DMS 273 (cell line): ENCODE measurements around the gene SPINT3.
A peak's percentile ranks its signal among the peaks of the same experiment; 100 is the strongest.
"Not testable (repeated sequence)": the region's sequence is repeated elsewhere in the genome, so short reads cannot be mapped to it uniquely, and the experiment has no call there.

Experiments
- DNase-seq: peaks from one replicate; lab custom pipeline; 2025; ENCODE audit not compliant: unreplicated experiment; lab: John Stamatoyannopoulos, UW

SPINT3 gene

DNA sequence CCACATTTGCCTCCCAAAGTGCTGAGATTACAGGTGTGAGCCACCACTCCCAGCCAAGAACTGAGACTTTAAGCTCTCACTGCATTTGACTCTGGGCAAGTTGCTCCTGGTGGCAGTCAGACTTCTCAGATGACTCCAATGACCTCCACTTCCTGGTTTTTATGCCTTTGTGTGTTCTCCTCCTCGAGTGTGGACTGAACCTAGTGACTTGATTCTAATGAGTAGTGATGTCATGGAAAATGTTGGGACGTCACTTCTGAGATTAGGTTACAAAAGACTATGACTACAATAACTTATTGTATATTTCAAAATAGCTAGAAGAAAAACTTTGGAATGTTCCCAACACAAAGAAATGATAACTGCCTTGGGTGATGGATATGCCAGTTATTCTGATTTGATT is 12.0 kb downstream of the SPINT3 start:
- DNase-seq: no peak

DNA sequence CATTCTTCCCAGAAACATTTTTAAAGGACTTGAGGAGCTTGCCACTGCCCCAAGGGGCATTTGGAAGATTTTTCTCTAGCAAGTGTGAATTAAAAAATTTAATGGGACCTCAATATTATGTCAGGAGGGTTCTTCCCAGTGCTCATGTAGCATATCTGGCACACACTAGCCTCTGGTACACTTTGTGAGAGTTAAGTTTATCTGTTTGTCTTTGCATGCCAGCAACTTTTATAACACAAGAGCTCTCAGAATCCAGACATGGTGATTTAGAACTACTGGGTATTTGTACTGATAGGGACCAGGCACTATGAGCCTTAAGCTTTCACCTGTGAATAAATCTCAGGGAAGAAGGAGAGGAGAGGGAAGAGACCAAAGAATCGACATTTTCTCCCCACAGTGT is 12.9 kb downstream of the SPINT3 start:
- no peak for DNase-seq

DNA sequence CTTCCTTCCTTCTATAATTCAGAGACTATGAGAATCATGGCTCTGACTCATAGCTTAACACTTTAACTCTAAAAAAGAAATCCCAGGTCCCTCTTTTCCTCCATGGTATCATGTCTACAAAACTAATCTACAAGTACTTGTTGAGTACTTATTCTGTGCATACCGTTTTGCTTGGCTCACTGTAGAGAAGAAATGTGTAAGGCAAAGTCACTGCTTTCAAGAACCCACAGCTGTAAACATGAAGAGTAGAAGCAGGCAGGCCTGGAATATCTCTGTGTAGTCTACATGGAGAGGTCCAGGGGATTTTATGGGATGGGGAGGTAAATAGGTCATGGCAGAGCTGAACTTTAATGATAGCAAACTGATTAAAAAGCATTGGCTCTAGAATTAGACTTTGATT is 13.8 kb downstream of the SPINT3 start:
- DNase-seq: no peak

DNA sequence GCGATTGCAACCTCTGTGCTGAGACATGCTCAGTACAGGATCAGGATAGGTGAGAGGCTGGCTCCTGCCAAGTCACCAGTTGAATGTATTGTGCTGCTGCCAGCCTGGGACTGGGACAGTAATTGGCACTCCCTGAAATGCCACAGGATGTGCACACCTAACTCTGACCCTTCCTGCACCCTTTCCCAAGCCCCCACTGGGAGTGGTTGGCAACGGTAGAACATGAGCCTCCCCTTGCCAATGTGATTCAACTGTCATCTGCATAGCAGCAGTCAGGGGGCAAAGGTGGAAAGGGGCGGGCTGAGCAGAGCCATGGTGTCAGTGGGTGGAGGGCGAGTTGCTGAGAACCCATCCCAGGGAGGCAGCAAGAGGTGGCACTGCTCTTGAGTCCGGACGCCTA is 15.4 kb downstream of the SPINT3 start:
- DNase-seq: no peak

DNA sequence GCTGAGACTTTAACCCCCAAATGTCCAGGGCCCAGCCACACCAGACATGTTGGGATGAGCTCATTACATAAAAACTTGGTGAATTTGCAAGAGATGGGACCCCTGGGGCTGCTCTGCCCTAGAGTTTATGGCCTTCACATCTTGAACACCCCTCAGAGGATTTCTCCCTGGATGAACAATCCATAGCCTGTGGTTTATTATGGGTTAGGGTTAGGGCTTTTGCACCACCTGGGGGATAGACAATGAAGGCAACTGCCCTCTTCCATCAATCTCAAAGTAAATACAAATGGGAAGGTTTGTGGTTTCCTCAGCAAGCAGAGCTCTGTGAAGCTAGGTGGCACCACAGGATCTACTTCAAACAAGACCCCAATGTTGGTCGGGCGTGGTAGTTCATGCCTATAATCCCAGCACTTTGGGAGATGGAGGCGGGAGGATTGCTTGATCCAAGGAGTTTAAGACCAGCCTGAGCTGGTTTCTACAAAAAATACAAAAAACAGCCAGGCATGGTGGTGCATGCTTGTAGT is 17.4 kb downstream of the SPINT3 start:
- no peak for DNase-seq

DNA sequence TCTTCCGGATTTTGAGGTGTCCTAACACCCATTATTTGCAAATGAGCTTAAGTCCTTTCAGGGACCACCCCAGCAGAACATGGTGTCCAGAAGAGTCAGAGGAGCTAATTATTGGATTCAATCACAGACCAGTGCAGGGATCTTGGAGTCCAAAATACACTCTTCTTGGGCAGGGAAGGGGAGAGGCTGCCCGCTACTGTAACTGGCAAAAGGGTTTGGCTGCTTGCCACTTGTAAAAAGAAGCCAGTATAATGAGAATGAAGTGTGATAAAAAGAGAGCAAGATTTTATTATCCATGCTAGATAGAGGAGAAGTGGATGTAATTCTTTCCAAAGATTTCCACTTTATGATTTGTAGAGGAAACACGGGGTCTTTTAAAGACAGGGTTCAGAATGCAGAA is 19.3 kb downstream of the SPINT3 start:
- DNase-seq: no peak

DNA sequence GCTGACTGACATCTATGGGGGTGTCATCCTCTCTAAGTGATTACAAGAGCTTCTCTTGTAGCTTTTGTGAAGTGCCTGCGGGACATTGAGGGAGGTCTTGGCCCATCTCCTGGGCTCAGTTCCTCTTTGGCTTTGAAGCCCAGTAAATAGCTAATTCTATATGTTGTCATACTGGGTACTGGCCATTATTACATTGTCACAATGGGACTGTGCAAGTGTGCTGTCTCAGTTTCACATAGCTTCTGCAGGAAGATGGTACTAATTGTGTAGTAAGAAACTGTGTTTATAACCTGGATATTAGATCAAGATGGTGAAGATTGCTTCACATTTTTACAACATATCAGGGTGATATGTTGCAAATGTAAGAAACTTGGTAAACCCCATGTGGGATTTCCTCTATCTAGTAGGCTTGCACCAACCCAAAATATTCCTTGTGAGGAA is 19.9 kb downstream of the SPINT3 start:
- no peak for DNase-seq

DNA sequence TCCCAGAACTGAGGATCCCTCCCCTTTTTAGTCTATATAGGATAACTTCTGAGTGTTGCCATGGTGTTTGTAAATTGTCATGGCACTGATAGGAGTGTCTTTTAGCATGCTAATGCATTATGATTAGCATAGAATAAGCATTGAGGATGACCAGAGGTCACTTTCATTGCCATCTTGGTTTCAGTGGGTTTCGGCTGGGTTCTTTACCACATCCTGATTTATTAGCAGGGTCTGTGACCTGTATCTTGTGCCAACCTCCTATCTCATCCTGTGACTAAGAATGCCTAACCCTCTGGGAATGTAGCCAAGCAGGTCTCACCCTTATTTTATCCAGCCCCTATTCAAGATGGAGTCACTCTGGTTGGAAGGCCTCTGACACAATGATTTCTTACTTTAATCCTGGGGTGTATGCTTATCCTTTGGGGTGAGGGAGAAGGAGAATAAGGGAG is 26.3 kb downstream of the SPINT3 start:
- DNase-seq: no peak

DNA sequence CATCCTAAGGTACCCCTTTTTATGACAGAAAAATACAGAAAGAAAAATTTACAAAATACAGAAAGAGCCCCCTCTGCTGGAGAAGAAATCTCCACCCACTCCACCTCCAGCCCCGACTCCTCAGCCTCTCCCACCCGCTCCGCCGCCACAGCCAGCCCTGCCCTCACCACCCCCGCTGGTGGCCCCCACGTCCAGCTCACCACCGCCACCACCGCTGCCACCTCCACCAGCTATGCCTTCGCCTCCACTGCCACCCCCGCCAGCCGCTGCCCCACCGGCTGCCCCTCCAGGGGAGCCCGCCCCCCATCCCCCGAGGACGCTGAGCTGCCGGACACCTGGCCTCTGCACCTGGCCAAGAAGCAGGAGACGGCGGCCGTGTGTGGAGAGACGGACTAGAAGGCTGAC is 28.2 kb downstream of the SPINT3 start:
- DNase-seq: peak; percentile 24

DNA sequence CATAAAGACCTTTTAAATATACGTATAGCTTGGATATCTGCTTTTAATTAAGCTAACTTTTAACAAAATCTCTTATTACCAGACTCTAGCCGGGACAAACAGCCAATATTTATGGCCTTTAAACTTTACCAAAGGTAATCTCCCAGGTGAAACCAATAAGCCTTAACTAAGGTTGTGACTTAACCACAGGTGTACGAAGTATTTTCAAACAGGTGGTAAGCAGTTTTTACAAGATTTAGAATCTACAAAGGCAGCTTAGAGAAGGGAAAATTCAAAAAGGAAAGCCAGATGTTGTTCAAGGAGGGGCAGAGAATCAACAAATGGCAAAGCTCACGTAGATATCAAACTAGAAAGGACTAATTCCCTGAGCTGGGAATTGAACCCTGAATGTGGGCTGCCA is 30.0 kb downstream of the SPINT3 start:
- DNase-seq: no peak

DNA sequence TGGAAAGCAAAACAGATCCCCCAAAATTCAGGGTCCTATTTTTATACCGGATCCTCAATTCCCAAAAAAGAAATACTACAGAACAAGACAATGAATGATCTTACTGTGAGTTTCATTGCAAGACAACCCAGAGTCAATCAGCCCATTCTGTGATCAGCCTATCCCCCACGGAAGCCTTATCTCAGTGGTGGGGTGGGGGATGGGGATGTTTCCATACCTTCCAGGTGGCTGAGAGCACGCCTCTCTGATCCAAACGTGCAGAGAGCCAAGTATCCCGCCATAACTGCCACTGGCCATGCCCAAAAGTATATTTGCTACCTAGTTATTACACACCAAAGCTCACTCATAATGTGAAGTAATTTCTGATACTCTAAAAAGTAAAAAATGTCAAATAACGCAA is 30.7 kb downstream of the SPINT3 start:
- no peak for DNase-seq

DNA sequence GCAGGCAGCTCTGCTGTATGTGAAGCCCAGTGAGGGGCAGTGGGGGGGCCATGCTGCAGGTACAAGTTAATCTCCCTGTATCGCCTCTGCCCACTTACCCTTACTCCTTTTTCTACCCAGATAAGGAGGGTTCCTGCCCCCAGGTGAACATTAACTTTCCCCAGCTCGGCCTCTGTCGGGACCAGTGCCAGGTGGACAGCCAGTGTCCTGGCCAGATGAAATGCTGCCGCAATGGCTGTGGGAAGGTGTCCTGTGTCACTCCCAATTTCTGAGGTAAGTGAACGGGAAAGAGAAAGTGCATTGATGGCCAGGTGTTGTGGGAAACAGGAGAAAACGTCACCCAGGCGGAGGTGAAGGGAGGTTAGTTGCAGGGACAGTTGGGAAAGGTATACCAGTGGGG is 35.6 kb downstream of the SPINT3 start:
- DNase-seq: no peak

DNA sequence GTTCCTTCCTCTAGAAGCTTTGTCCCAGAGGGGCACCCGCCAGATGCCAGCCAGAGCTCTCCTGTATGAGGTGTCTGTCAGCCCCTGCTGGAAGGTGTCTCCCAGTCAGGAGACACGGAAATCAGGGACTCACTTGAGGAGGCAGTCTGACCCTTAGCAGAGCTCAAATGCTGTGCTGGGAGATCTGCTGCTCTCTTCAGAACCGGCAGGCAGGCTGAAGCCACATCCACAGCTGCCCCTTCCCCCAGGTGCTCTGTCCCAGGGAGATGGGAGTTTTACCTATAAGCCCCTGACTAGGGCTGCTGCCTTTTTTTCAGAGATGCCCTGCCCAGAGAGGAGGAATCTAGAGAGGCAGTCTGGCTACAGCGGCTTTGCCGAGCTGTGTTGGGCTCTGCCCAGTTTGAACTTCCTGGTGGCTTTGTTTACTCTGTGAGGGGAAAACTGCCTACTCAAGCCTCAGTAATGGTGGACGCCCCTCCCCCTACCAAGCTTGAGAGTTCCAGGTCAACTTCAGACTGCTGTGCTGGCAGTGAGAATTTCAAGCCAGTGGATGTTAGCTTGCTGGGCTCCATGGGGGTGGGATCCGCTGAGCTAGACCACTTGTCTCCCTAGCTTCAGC is 37.8 kb downstream of the SPINT3 start:
- not testable (repeated sequence) for DNase-seq

DNA sequence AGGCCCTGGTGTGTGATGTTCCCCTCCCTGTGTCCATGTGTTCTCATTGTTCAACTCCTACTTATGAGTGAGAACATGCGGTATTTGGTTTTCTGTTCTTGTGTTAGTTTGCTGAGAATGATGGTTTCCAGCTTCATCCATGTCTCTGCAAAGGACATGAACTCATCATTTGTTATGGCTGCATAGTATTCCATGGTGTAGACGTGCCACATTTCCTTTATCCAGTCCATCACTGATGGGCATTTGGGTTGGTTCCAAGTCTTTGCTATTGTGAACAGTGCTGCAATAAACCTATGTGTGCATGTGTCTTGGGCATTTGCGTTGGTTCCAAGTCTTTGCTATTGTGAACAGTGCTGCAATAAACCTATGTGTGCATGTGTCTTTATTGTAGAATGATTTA is 43.1 kb downstream of the SPINT3 start:
- DNase-seq: not testable (repeated sequence)

DNA sequence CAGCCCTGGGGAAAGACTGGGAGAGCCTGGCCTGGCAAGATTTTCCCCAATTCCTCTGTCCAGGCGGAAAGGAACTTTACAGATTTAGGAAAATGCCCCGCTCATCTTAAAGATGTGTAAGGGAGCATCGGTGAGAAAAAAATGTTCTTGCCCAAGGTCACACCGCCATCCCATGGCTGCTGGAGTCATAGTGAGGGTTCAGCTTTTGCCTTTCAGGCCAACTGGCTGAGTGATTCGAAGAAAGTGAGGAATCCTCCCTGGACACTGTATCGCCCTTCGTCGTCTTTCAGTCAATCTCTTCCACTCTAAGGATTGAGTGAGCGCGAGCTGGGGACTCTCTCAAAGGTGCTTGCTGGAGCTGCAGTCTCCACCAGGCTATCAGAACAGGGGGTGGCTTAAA is 44.5 kb downstream of the SPINT3 start:
- peak; percentile 38 for DNase-seq

DNA sequence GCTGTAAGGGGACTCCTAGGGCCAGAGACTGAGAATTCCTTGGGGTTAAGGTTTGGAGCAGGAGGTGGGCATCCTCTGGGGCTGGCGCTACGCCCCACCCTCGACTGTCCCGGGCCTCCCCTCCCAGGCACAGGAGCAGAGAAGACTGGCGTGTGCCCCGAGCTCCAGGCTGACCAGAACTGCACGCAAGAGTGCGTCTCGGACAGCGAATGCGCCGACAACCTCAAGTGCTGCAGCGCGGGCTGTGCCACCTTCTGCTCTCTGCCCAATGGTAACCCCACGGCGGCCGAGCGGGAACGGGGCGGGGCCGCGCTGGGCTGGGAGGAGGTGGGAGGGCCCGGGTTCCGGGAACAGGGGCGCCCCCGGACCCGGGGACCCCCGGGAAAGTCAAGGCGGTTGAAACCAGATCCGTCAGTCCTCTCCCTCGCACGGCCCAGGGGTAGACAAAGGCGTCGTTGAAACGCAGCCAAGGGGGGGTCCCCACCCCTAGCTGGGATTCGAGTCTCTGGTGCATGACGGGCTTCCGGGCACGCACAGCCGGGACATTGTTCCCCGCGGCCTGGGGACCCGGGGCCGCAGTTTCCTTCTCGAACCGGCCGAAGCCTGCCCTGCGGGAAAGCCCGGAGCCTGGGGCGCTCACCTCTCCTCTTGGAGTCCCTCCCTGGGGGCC is 45.0 kb downstream of the SPINT3 start:
- peak; percentile 52 for DNase-seq

DNA sequence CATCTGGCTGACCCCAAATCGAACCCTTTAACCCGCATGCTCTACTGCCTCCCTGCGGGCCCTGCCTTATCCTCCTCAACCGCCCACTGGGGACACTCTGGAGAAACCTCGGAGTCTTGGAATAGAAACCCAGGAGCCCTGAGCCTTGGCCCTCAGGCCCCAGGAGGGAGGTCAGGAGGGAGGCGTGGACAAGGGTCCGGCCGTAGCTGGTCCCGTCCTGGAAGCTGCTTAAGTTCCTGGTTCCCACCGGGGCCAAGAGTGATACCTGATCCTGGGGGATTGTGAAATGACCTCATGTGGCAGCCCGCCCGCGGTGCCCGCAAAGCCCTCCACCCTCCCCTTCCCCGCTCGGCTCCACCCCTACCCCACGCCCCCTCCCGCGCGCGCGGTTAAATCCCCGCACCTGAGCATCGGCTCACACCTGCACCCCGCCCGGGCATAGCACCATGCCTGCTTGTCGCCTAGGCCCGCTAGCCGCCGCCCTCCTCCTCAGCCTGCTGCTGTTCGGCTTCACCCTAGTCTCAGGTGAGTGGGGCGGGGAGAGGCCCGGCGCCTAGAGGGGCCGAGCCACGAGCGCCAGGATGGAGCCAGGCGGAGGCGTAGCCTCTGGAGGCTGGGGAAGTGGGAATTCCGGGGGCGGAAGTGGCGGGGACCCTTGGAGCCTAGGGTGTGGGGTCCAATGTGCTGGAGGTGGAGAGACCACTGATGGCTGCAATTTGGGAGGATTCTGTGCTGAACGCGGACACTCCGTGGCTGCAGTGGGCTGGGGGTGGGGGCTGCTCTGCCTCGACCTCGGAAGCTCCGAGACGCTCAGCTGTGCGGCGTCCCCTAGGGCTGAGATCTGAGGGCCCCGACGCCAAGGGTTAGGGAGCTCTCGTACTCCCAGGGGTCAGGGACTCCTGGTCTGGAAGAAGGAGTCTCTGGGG is 45.8 kb downstream of the SPINT3 start, which contains the start of gene WFDC2:
Gene WFDC2 (plus strand): TSS at position 418 of the 926 bp plus-strand sequence. CDS start 29 bp downstream, at position 447.
- DNase-seq: peak; percentile 47

DNA sequence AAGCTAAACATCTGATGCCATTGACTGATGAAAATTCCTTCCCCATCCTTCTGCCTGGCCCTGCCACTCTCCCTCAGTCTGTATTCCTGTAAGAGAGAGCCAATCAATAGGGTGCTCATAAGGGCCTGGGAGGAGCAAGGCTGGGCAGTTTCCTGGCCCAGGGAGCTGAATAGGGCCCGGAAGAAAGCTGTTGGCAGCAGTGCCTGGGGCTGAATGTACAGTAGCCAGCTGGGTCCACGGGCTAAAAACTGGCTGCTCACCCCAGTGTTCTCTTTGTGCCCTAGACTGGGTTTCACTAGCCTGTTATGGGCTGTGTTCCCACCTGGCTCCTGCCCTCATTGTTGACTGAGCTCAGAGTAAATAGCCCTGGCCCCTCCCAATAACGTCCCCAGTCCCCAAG is 47.6 kb downstream of the SPINT3 start:
- DNase-seq: peak; percentile 11

DNA sequence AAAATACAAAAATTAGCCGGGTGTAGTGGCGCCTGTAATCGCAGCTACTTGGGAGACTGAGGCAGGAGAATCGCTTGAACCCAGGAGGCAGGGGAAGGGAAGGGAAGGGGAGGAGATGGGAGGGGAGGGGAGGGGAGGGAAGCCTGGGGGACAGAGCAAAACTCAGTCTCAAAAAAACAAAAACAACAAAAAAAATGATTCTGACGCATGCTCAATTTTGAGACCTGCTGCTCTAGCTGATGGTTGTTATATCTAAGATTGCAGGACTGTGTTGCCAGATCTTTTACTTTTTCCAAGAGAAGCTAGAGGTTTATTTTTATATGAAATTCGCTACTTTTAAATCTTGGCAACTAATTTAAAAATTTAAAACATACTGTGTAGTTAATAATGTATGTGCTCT is 48.2 kb downstream of the SPINT3 start:
- DNase-seq: no peak

DNA sequence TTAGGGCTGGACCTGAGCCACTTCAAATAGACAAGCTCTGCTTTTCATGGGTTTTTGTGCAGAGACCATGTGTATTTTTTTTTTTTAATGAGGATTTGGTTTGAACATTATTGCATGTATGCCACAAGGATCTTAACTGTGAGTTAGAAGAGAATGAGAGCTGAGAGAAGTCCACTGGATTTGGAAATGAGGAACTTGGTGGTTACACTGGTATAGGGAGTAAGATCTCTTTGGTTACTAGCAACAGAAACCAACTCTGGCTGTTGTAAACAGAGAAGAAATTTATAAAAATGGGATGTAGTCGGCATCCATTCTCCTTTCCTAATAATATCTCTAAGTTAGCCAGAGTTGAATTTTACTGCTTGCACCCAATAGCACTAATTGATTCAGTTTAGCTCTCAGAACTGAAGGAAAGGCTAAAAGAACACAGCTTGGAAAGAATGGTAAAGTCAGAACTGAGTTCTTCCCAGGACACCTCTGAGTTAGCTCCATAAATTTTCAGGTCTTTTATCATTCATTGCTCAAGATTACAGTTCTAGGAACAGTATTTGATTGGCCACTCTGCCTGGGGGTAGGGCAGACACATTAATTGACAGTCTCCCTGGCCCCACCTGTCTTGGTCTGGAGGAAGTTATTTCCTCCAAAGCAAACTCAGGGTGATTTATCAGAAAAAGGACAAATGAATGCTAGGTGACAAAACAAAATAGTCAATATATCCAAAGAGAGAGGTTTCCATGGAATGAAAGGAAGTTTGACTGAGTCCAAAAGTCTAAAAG is 49.7 kb downstream of the SPINT3 start:
- no peak for DNase-seq

DNA sequence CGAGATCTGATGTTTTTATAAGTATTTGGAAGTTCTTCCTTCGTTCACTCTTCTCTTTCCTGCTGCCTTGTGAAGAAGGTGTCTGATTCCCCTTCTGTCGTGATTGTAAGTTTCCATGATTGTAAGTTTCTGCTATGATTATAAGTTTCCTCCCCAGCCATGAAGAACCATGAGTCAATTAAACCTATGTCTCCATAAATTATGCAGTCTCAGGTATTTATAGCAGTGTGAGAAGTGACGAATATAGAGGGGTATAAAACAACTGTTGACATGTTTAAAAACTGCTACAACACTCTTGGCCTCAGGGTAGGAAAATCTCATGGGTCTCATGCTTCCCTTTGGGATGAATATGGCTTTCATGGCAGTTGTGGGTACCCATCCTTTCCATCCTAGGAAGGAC is 51.7 kb downstream of the SPINT3 start:
- no peak for DNase-seq
